ENCODE results near the gene PLAC8L1.

Gene PLAC8L1

DNA sequence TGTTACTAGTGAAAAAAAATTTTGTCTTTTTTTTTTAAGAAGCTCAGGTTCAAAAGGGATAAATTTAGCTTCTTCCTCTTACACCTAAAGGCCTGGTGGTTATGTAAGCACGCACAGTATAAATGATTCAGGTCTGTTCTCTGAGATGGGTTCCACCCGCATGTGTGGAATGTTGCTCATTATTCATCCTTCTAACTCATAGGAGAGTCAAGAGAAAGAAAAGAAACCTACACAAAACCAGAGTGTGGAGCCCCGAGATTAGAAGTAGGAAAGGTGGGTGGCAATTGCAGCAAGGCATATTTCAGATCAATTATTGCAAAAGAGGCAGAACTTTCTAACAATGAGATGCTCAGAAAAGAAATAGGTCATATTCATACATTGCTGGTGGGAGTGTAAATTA, 13.5 kb downstream of the PLAC8L1 start:
- H3K27ac ChIP-seq = no peak overlapping the region
- TF ChIP-seq POLR2AphosphoS5 (IDR thresholded peaks at IDR 0.05; ENCODE audit: borderline replicate concordance, low read depth, low read length) (no peak), EZH2 (IDR thresholded peaks at IDR 0.05) (no peak), FOXP2 (optimal IDR thresholded peaks at IDR 0.05; ENCODE audit: control extremely low read depth, extremely low read length, insufficient read depth) (no peak)

DNA sequence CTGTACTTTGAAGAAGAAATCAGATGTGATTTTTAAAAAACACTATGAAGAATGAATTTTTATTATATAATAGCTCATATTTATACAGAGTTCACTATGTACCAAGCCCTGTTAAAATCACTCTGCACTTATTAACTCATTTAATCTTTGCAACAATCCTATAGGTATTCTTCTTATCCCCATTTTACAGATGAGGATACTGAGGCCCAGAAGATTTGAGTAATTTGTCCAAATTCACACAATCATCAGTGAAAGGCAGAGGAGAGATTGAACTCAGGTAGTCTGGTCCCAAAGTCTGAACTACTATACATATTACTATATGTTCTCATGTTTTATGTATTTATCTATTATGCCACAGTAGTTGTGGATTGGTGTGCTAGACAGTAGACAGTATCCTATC, 16.1 kb downstream of the PLAC8L1 start:
- TF ChIP-seq FOXP2 (optimal IDR thresholded peaks at IDR 0.05; ENCODE audit: control extremely low read depth, extremely low read length, insufficient read depth) (no peak), EZH2 (IDR thresholded peaks at IDR 0.05) (no peak), POLR2AphosphoS5 (IDR thresholded peaks at IDR 0.05; ENCODE audit: borderline replicate concordance, low read depth, low read length) (no peak)
- H3K9me3 ChIP-seq (ENCODE audit: low read depth, low read length) = no peaks in the 10 kb centered on the region
- no peak overlapping the region for H3K9ac ChIP-seq (ENCODE audit: insufficient read length)
- no peak for DNase-seq (ENCODE audit: low read depth, low spot score)
- no peak overlapping the region for H3K27ac ChIP-seq
- no peaks in the 10 kb centered on the region for H3K36me3 ChIP-seq (ENCODE audit: insufficient read depth, low read length)
- H3K4me3 ChIP-seq = no peak overlapping the region

More for the DNA sequence above, 13.5 kb downstream of the PLAC8L1 start:
- no peak for DNase-seq (ENCODE audit: low read depth, low spot score)
- Histone ChIP-seq H3K9ac (ENCODE audit: insufficient read length) (no peak overlapping the region), H3K4me3 (no peak overlapping the region), H3K9me3 (ENCODE audit: low read depth, low read length) (no peaks in the 10 kb centered on the region), H3K36me3 (ENCODE audit: insufficient read depth, low read length) (no peaks in the 10 kb centered on the region; the same call in 1 of the 2 replicates)

DNA sequence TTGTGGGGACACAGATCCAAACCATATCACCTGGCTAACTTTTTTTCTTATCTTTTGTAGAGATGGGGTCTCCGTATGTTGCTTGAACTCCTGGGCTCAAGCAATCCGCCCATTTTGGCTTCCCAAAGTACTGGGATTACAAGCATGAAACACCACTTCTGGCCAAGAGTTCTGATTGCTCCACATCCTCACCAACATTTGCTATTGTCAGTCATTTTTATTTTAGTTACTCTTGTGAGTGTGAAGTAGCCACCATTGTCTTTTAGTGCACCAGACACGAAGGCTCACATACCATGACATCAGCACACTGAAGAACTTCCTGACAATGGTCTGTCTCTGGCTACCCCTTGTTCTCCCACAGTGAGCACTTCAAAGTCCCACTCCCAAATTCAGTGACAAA, 17.3 kb downstream of the PLAC8L1 start:
- Histone ChIP-seq H3K27ac (no peak overlapping the region), H3K36me3 (ENCODE audit: insufficient read depth, low read length) (no peaks in the 10 kb centered on the region), H3K4me3 (no peak overlapping the region), H3K9ac (ENCODE audit: insufficient read length) (no peak overlapping the region), H3K9me3 (ENCODE audit: low read depth, low read length) (no peaks in the 10 kb centered on the region)
- no peak for DNase-seq (ENCODE audit: low read depth, low spot score)
- no peak for TF ChIP-seq POLR2AphosphoS5 (IDR thresholded peaks at IDR 0.05; ENCODE audit: borderline replicate concordance, low read depth, low read length)
- no peak for TF ChIP-seq EZH2 (IDR thresholded peaks at IDR 0.05)
- no peak for TF ChIP-seq FOXP2 (optimal IDR thresholded peaks at IDR 0.05; ENCODE audit: control extremely low read depth, extremely low read length, insufficient read depth)

DNA sequence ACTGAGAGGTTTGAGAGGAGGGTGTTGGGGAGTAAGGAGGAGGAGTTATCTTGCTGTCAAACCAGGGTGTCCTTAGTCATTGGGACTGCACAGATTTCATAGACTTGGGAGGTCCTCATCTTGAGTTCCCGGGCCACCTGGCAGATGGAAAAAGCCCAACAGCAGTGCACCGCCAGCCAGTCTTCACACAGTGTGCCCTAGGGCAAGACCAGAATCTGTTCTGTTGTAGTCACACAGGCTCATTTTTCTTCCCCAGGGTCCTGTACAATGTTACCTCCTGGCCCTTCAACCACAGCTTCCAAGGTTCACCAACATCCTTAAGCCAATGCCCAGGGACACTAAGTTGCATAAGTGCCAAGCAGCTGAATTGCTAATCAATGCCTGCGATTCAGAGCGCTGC, 21.0 kb downstream of the PLAC8L1 start:
- H3K4me3 ChIP-seq = no peak overlapping the region
- H3K27ac ChIP-seq = no peak overlapping the region
- no peak for DNase-seq (ENCODE audit: low read depth, low spot score)
- H3K9ac ChIP-seq (ENCODE audit: insufficient read length) = no peak overlapping the region
- H3K36me3 ChIP-seq (ENCODE audit: insufficient read depth, low read length) = no peaks in the 10 kb centered on the region
- H3K9me3 ChIP-seq (ENCODE audit: low read depth, low read length) = no peaks in the 10 kb centered on the region
- TF ChIP-seq FOXP2 (optimal IDR thresholded peaks at IDR 0.05; ENCODE audit: control extremely low read depth, extremely low read length, insufficient read depth) = no peak
- TF ChIP-seq EZH2 (IDR thresholded peaks at IDR 0.05) = no peak

DNA sequence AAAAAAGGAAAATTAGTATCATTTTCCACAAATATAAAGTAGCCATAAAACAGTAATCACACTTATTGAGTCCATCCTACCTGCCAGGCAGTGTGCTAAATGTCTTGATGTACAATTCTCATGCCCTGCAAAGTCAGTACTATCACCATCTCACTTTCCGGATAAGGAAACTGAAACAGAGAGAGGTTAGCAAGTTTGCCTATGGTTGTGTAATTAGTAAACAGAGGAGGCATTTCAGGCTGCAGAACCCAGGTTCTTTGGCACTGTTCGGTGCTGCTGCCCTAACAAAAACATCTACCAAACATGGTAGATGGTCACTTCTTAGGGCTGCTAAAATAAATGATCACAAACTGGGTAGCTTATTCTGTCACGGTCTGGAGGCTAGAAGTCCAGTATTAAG, 22.6 kb downstream of the PLAC8L1 start:
- Histone ChIP-seq H3K9me3 (ENCODE audit: low read depth, low read length) (no peaks in the 10 kb centered on the region), H3K27ac (no peak overlapping the region), H3K4me3 (no peak overlapping the region), H3K9ac (ENCODE audit: insufficient read length) (no peak overlapping the region), H3K36me3 (ENCODE audit: insufficient read depth, low read length) (no peaks in the 10 kb centered on the region)
- DNase-seq (ENCODE audit: low read depth, low spot score) = no peak
- no peak for TF ChIP-seq FOXP2 (optimal IDR thresholded peaks at IDR 0.05; ENCODE audit: control extremely low read depth, extremely low read length, insufficient read depth)
- TF ChIP-seq POLR2AphosphoS5 (IDR thresholded peaks at IDR 0.05; ENCODE audit: borderline replicate concordance, low read depth, low read length) = no peak
- TF ChIP-seq EZH2 (IDR thresholded peaks at IDR 0.05) = no peak

DNA sequence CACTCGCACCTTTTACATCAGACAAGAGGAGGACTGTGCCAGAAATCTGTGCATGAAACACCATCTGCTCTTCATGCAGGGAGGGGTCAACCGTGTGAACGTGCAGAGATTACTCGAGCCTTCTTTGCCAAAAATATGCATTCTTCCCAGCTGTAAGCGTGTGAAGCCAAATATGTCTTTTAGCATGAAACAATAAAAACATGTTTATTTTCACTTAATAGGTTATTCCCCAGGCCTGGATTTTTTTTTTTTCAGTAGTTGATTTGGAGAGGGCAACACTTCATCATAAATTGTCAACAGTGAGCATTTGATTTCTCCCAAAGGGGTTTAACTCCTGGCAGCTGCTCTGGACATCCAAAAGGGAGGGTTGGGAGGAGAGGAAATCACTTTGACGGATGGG, 23.8 kb downstream of the PLAC8L1 start:
- TF ChIP-seq FOXP2 (optimal IDR thresholded peaks at IDR 0.05; ENCODE audit: control extremely low read depth, extremely low read length, insufficient read depth) (no peak), EZH2 (IDR thresholded peaks at IDR 0.05) (no peak), POLR2AphosphoS5 (IDR thresholded peaks at IDR 0.05; ENCODE audit: borderline replicate concordance, low read depth, low read length) (no peak)
- no peak overlapping the region for H3K27ac ChIP-seq

DNA sequence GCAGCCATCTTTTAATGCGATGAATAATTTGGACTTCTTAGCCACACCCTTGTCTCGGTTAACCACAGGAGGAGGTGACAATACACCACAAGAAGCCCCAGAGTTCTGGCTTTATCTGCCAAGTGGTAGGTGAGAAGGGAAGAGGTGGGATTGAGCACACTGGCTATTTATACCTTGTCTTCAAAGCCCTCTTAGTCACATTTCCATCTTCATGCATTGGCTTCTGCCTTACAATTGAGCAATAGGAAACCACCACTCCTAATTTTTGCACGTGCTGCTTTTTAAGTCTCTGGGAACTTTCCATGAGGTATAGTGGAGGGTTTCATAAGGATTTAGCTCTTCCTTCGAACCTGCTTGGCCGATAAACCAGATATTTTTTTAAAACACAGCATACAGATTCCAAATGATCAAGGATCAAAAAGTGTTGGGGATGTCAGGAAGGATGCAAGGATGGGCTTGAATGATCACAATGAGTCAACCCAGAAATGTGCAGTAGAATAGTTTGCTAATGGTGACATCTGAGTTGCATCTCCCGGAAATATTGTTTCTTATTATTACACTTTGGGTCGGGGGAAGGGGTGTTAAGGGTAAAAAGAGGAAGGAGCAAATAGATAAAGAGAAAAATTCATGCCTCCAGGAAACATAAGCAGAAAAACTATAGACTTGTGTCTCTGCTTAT, 25.5 kb downstream of the PLAC8L1 start:
- no peak for DNase-seq (ENCODE audit: low read depth, low spot score)
- Histone ChIP-seq H3K27ac (no peak overlapping the region), H3K9me3 (ENCODE audit: low read depth, low read length) (no peaks in the 10 kb centered on the region), H3K9ac (ENCODE audit: insufficient read length) (no peak overlapping the region), H3K36me3 (ENCODE audit: insufficient read depth, low read length) (no peaks in the 10 kb centered on the region), H3K4me3 (no peak overlapping the region)
- TF ChIP-seq FOXP2 (optimal IDR thresholded peaks at IDR 0.05; ENCODE audit: control extremely low read depth, extremely low read length, insufficient read depth) = no peak
- no peak for TF ChIP-seq POLR2AphosphoS5 (IDR thresholded peaks at IDR 0.05; ENCODE audit: borderline replicate concordance, low read depth, low read length)
- no peak for TF ChIP-seq EZH2 (IDR thresholded peaks at IDR 0.05)

More for the DNA sequence above, 23.8 kb downstream of the PLAC8L1 start:
- Histone ChIP-seq H3K36me3 (ENCODE audit: insufficient read depth, low read length) (no peaks in the 10 kb centered on the region), H3K9ac (ENCODE audit: insufficient read length) (no peak overlapping the region), H3K9me3 (ENCODE audit: low read depth, low read length) (no peaks in the 10 kb centered on the region), H3K4me3 (no peak overlapping the region)
- no peak for DNase-seq (ENCODE audit: low read depth, low spot score)

DNA sequence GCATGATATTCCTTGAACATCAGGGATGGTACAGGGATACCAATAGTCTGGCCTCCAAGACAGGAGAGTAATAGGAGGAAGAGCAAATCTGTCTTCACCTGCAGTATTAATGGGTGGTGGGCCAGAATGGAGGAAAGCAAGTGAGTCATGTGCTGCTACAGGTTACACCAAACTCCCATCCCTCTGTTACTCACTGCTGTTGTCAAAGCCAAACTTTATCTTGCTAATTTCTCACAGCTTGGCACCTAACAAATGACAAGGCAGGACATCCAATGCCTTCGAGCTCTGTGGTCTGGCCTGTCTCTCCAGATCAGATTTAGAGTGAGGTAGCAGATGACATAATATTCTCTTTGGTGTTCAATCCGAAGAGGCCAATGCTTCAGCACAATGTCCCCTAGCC, 26.8 kb downstream of the PLAC8L1 start:
- DNase-seq (ENCODE audit: low read depth, low spot score) = no peak
- Histone ChIP-seq H3K27ac (no peak overlapping the region), H3K9me3 (ENCODE audit: low read depth, low read length) (no peaks in the 10 kb centered on the region), H3K36me3 (ENCODE audit: insufficient read depth, low read length) (no peaks in the 10 kb centered on the region), H3K4me3 (no peak overlapping the region), H3K9ac (ENCODE audit: insufficient read length) (no peak overlapping the region)
- no peak for TF ChIP-seq EZH2 (IDR thresholded peaks at IDR 0.05)

DNA sequence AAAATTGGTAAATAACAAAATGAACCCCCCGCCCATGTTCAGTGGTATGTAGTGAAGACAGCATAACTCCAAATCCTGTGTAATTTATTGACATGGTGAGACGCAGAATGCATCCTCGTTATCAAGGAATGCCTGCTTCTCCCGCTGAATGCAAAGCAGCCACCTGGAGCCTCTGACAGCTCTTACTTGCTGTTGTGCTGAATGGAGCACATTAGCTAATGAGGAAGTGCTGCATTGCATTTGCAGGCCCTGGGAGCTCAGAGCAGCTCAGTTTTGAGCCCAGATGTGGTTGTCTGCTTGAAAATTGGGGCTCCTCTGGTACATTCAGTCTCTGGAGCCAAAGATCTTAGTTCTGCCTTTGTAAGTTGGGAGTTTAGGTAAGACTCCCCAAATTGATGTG, 28.9 kb downstream of the PLAC8L1 start:
- Histone ChIP-seq H3K27ac (no peak overlapping the region), H3K36me3 (ENCODE audit: insufficient read depth, low read length) (no peaks in the 10 kb centered on the region), H3K9me3 (ENCODE audit: low read depth, low read length) (no peaks in the 10 kb centered on the region), H3K4me3 (no peak overlapping the region), H3K9ac (ENCODE audit: insufficient read length) (no peak overlapping the region)
- no peak for DNase-seq (ENCODE audit: low read depth, low spot score)
- TF ChIP-seq EZH2 (IDR thresholded peaks at IDR 0.05) (no peak), POLR2AphosphoS5 (IDR thresholded peaks at IDR 0.05; ENCODE audit: borderline replicate concordance, low read depth, low read length) (no peak), FOXP2 (optimal IDR thresholded peaks at IDR 0.05; ENCODE audit: control extremely low read depth, extremely low read length, insufficient read depth) (no peak)
